WTC11 (cell line): ENCODE data around the gene KCNIP4.

Experiments used
- CBFB ChIP-seq: sonication (generic); formaldehyde crosslinking; IDR thresholded peaks from 2 replicates; pipeline ENCODE4 v1.8.1; 2022; ENCODE audit warnings: mild to moderate bottlenecking, low read depth, missing genetic modification reagents
- FOXJ3 ChIP-seq: sonication (generic); formaldehyde crosslinking; IDR thresholded peaks from 2 replicates; pipeline ENCODE4 v1.9.0; 2021; ENCODE audit warnings: missing genetic modification reagents, mild to moderate bottlenecking, borderline replicate concordance
- FOXP1 ChIP-seq: sonication (generic); formaldehyde crosslinking; IDR thresholded peaks from 2 replicates; pipeline ENCODE4 v1.8.0; 2022; ENCODE audit warnings: missing genetic modification reagents, mild to moderate bottlenecking, moderate library complexity, borderline replicate concordance
- GTF2I ChIP-seq: fragments of 250-450 bp; sonication (Bioruptor Pico); conservative IDR thresholded peaks from 2 replicates; pipeline ENCODE4 v1.4.0; 2021; ENCODE audit warnings: mild to moderate bottlenecking
- HMGA2 ChIP-seq: fragments of 250-450 bp; sonication (Bioruptor Pico); IDR thresholded peaks from 2 replicates; pipeline ENCODE4 v1.4.0; 2021; ENCODE audit warnings: mild to moderate bottlenecking, moderate library complexity
- JUN ChIP-seq: sonication (generic); formaldehyde crosslinking; IDR thresholded peaks from 2 replicates; pipeline ENCODE4 v1.8.0; 2023; ENCODE audit warnings: mild to moderate bottlenecking, missing genetic modification reagents
- NFYB ChIP-seq: sonication (generic); formaldehyde crosslinking; conservative IDR thresholded peaks from 2 replicates; pipeline ENCODE4 v1.8.0; 2022; ENCODE audit warnings: low read depth, missing genetic modification reagents
- NR3C1 ChIP-seq: sonication (generic); formaldehyde crosslinking; conservative IDR thresholded peaks from 2 replicates; pipeline ENCODE4 v1.8.1; 2023; ENCODE audit warnings: low read depth, mild to moderate bottlenecking, missing genetic modification reagents
- TEAD4 ChIP-seq: sonication (generic); formaldehyde crosslinking; IDR thresholded peaks from 2 replicates; pipeline ENCODE4 v1.8.0; 2022; ENCODE audit warnings: mild to moderate bottlenecking, missing genetic modification reagents
- TP53 ChIP-seq: sonication (generic); formaldehyde crosslinking; IDR thresholded peaks from 2 replicates; pipeline ENCODE4 v1.8.1; 2023; ENCODE audit warnings: mild to moderate bottlenecking, missing genetic modification reagents
- USF1 ChIP-seq: sonication (generic); formaldehyde crosslinking; IDR thresholded peaks from 2 replicates; pipeline ENCODE4 v1.8.0; 2022; ENCODE audit warnings: mild to moderate bottlenecking, missing genetic modification reagents
- ZSCAN18 ChIP-seq: fragments of 250-450 bp; sonication (Bioruptor Pico); IDR thresholded peaks from 2 replicates; pipeline ENCODE4 v2.1.2; 2022; ENCODE audit warnings: mild to moderate bottlenecking, moderate library complexity
- TF ChIP-seq, protein P1 (sequence below): fragments of 200-600 bp; IDR thresholded peaks from 2 replicates; pipeline ENCODE4 v1.8.0; 2022; ENCODE audit warnings: antibody characterized with exemption

DNA sequence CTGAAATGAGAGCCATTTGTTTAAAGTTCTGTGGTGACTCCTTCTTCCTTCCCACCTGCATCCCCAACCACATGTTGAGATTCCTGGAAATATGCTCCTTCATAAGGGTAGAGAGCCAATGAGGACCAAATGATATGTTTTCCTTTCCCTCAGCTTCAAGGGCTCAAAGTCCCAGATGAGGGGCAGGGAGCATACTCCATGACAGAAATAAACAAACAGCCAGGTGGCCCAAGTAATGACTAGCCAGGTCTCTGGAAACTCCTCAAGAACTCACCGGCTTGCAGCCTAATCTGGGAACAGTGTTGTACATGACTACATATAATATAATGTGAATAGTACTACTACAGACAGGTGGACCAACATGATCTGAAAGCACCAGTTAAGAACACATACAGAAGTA lies 856.0 kb downstream of the KCNIP4 start:
- TF ChIP-seq, protein P1, sequence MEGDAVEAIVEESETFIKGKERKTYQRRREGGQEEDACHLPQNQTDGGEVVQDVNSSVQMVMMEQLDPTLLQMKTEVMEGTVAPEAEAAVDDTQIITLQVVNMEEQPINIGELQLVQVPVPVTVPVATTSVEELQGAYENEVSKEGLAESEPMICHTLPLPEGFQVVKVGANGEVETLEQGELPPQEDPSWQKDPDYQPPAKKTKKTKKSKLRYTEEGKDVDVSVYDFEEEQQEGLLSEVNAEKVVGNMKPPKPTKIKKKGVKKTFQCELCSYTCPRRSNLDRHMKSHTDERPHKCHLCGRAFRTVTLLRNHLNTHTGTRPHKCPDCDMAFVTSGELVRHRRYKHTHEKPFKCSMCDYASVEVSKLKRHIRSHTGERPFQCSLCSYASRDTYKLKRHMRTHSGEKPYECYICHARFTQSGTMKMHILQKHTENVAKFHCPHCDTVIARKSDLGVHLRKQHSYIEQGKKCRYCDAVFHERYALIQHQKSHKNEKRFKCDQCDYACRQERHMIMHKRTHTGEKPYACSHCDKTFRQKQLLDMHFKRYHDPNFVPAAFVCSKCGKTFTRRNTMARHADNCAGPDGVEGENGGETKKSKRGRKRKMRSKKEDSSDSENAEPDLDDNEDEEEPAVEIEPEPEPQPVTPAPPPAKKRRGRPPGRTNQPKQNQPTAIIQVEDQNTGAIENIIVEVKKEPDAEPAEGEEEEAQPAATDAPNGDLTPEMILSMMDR: no peak
- no peak for TF ChIP-seq JUN
- no peak for TF ChIP-seq GTF2I (CRISPR knock-in tag)
- TF ChIP-seq TP53: no peak
- no peak for TF ChIP-seq NR3C1
- TF ChIP-seq CBFB (CRISPR knock-in tag): no peak
- no peak for TF ChIP-seq FOXJ3 (CRISPR knock-in tag)
- no peak for TF ChIP-seq NFYB (CRISPR knock-in tag)
- TF ChIP-seq TEAD4 (CRISPR knock-in tag): no peak
- no peak for TF ChIP-seq FOXP1
- TF ChIP-seq HMGA2: no peak
- no peak for TF ChIP-seq ZSCAN18
- TF ChIP-seq USF1 (CRISPR knock-in tag): no peak
